ENCODE data around the gene MNAT1. TPM values are rescaled to one million over a fixed set of nuclear protein-coding genes. Genes with fewer than 3 reads are reported as not detected.

Gene MNAT1
- polyA plus RNA-seq, 3 donors: 4.1 to 5.8 (median 4.5) TPM

- H3K4me2 ChIP-seq (replicated peaks; ENCODE audit: extremely low read depth, low read length, poor library complexity, severe bottlenecking): no peak overlapping the region
- Mint-ChIP-seq H3K36me3 (peaks cover 0 to 2% of the 10 kb centered on the region in 2 donors), H3K27ac (no peak overlapping the region), H3K4me3 (no peak overlapping the region), H3K27me3 (ENCODE audit: low read depth in 3 of 3) (no peaks in the 10 kb centered on the region), H3K9me3 (no peaks in the 10 kb centered on the region), H3K4me1 (no peaks in the 10 kb centered on the region)
- H3K27me3 ChIP-seq (ENCODE audit: control insufficient read depth in 2 of 2, insufficient read depth in 2 of 2, low read length in 2 of 2): no peaks in the 10 kb centered on the region
- no peak overlapping the region for H2AFZ ChIP-seq (ENCODE audit: insufficient read depth, low read depth, low read length, poor library complexity, severe bottlenecking)
- H3K36me3 ChIP-seq (replicated peaks in 1 of 2; ENCODE audit: control insufficient read depth in 1 of 2, insufficient read depth in 2 of 2, low read length in 2 of 2): no peaks in the 10 kb centered on the region
- no peaks in the 10 kb centered on the region for H4K20me1 ChIP-seq (ENCODE audit: insufficient read depth, low read length)
- no peak overlapping the region for H3K27ac ChIP-seq (ENCODE audit: low read depth in 1 of 2, low read length in 2 of 2)
- no peak overlapping the region for H3K9ac ChIP-seq (ENCODE audit: insufficient read depth, low read length, poor library complexity, severe bottlenecking)
- no peak for TF ChIP-seq CTCF (IDR thresholded peaks at IDR 0.05)
- WGBS (ENCODE audit: insufficient coverage): 83% methylated on average over 1 of the region's 3 CpGs
- DNase-seq: no peak
- intact Hi-C loops (cut with micrococcal nuclease): no loop called here
- no peaks in the 10 kb centered on the region for H3K9me3 ChIP-seq (replicated peaks in 1 of 2; ENCODE audit: control insufficient read depth in 1 of 2, insufficient read depth in 1 of 2, low read length in 2 of 2)
- H3K4me3 ChIP-seq (replicated peaks in 1 of 3; ENCODE audit: low read depth in 2 of 3, low read length in 3 of 3): no peak overlapping the region
- H3K4me1 ChIP-seq (ENCODE audit: control insufficient read depth in 1 of 2, insufficient read depth in 2 of 2, low read length in 2 of 2): no peaks in the 10 kb centered on the region
- no peaks in the 10 kb centered on the region for H3K79me2 ChIP-seq (ENCODE audit: insufficient read depth, low read length)
Measured at GRCh38 chr14:60926002-60926401, 191.4 kb downstream of the MNAT1 start.

DNA sequence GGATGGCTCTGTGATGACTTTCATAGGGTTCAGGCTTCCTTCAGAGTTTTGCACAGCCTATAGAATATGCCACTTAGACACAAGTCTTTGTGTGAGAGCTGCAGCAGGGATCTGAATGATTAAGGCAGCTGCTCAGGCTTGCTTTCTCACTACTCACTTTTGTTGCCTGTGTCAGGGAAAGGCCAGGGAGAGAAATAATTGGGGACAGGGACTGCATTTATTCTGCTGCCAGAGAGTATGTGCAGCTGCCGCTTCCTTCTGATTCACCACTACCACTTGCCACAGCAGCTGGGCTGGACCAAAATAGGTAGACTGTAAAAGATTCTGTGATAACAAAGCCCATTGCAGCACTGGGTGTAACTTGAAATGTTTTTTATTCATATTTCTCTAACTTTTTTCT, 196.7 kb downstream of the MNAT1 start:
- Mint-ChIP-seq H3K27ac (no peak overlapping the region), H3K36me3 (no peaks in the 10 kb centered on the region), H3K4me3 (no peak overlapping the region), H3K4me1 (peaks cover 2% of the 10 kb centered on the region), H3K27me3 (ENCODE audit: low read depth in 3 of 3) (no peaks in the 10 kb centered on the region), H3K9me3 (peaks cover 0 to 2% (median 0%) of the 10 kb centered on the region in 7 donors)
- Histone ChIP-seq H3K27me3 (ENCODE audit: control insufficient read depth in 2 of 2, insufficient read depth in 2 of 2, low read length in 2 of 2) (no peaks in the 10 kb centered on the region), H3K9ac (ENCODE audit: insufficient read depth, low read length, poor library complexity, severe bottlenecking) (no peak overlapping the region), H3K4me2 (replicated peaks; ENCODE audit: extremely low read depth, low read length, poor library complexity, severe bottlenecking) (no peak overlapping the region), H2AFZ (ENCODE audit: insufficient read depth, low read depth, low read length, poor library complexity, severe bottlenecking) (no peak overlapping the region), H3K27ac (ENCODE audit: low read depth in 1 of 2, low read length in 2 of 2) (no peak overlapping the region), H4K20me1 (ENCODE audit: insufficient read depth, low read length) (no peaks in the 10 kb centered on the region), H3K36me3 (replicated peaks in 1 of 2; ENCODE audit: control insufficient read depth in 1 of 2, insufficient read depth in 2 of 2, low read length in 2 of 2) (no peaks in the 10 kb centered on the region), H3K4me1 (ENCODE audit: control insufficient read depth in 1 of 2, insufficient read depth in 2 of 2, low read length in 2 of 2) (no peaks in the 10 kb centered on the region), H3K4me3 (replicated peaks in 1 of 3; ENCODE audit: low read depth in 2 of 3, low read length in 3 of 3) (no peak overlapping the region), H3K79me2 (ENCODE audit: insufficient read depth, low read length) (no peaks in the 10 kb centered on the region), H3K9me3 (replicated peaks in 1 of 2; ENCODE audit: control insufficient read depth in 1 of 2, insufficient read depth in 1 of 2, low read length in 2 of 2) (no peaks in the 10 kb centered on the region)
- TF ChIP-seq CTCF (IDR thresholded peaks at IDR 0.05): no peak
- no peak for DNase-seq
- WGBS (ENCODE audit: insufficient coverage): no CpG with 5 or more reads among the region's 1 CpG
- intact Hi-C loops (cut with micrococcal nuclease): no loop called here

Measured in CD14-positive monocyte (primary cell).